Measurements from ENCODE around the gene GPN2.
A peak's percentile ranks its signal among the peaks of the same experiment; 100 is the strongest.
"Not testable (repeated sequence)": the region's sequence is repeated elsewhere in the genome, so short reads cannot be mapped to it uniquely, and the experiment has no call there.

Gene GPN2

DNA sequence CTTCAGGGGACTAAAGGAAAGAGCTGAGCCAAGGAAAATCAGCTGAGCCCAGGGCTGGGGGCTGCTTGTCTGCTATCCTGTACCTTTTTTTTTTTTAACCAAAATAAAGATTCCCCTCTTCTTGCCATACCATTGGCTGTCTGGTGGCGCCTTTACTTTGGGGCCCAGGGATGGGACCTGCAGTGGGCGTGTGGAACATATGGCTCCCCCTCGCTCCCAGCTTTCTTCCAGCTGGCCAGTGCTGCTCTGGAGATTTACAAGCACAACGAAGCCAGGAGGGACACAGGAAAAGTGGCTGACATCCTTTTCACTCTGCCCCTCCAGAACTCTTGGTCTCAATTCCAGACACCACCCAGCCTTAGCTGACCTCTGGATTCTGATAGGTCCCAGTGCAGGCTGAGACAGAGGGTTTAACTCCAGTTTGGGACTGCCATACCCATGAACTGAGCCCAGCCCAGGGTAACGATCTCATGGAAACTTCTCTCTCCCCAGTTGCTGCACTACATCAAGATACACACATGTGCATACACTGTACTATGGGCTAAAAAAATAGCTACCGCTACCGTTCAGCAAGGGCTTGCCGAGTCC, 32.5 kb downstream of the GPN2 start:
- DNase-seq (ENCODE audit: low read depth), result no peak

DNA sequence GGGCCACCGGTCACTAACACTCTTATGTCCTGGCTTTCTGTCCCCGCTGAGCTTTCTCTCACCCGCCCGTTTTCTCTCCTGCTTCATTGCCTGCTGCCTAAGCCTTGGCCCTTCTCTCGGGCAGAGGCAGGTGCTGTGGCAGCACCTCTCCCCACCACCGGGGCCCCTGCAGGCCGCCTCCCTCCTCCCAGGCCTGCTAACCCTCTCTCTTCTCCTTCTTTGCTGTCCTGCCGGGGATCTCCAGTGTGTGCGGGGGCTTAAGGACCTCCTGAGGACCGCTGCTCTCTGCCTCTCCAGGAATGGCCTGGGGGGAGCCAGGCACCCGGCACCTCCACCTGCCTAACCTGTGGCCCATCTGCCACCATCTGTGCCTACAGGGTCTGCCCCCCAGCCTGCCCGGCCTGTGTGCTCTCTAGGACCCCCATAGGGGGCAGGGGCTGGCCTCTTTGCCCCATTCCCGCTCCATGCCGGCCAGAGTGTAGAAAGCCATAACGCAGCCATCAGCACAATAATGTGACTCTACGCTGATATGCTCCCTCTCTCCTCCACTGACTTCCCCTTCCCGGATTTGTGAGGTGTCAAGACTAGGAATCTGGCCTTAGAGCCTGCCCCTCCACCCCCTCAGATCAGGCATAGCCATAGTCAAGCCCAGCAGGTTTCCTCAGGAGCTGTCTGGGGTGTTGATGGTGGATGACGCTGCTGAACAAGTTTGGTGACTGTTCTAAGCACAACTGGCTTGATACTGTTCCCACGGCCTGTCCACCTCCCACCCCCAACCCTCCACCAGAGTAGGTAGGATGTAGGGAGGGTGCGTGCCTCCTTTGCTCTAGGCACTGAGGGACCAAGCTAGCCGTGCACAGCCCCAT, 33.2 kb downstream of the GPN2 start:
- no peak for DNase-seq (ENCODE audit: low read depth)

GRCh38 chr1:26856181-26856580, 33.9 kb downstream of the GPN2 start:
- no peak for DNase-seq (ENCODE audit: low read depth)

DNA sequence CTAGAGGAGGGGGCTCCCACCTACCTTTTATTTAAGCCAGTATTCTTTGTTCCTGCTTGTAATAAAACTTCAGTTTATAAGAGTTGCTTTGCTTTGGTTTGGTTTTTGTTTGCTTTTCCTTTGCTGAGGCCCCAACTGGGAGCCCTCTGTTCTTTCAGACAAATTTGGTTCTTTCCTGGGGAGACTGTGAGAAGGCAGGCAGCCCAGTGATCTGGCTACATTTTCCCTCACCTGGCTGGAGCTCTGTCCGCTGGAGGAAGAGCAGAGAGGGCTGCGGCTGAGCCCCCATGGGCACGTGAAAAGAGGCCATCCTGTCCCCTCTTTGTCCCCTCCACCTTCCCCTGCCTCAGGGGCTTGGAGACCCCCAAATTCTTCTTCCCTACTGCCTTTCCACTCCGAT, 34.4 kb downstream of the GPN2 start:
- no peak for DNase-seq (ENCODE audit: low read depth)

DNA sequence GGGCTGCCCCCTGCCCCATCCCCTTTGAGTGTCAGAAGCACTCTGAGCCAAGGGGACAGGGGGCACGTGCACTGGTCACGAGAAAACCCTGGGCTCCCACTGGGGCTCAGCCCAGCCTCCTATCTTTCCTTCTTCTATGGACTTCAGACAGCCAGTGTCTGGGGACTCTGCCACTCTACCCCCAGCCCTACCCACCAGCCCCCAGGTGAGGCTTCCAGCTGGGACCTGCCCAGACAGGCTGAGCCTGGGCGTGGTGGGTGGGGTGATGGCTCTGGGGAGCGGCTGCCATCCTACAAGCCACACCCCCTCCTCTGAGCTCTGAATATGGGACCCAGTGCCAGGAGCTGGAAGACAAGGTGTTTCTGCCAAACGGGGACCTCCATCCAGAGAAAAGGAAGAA, 35.2 kb downstream of the GPN2 start:
- no peak for DNase-seq (ENCODE audit: low read depth)

DNA sequence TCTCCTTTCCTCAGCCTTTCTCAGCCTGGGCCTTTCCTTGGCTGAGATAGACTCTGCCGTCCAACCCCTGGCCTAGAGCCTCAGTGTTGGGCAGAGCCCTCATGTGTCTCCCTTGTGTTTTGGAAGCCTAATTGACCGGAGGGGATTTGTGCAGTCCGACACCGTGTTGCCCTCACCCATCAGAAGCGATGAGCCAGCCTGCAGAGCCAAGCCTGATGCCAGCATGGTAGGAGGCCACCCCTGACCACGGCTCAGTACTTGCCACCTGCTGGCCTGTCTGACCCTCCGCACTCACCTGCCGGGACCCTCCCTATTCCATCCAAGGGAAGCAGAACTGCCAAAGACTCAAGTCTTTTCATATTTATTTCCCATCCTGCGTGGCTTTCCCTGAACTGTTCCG, 36.5 kb downstream of the GPN2 start:
- DNase-seq (ENCODE audit: low read depth), result no peak

DNA sequence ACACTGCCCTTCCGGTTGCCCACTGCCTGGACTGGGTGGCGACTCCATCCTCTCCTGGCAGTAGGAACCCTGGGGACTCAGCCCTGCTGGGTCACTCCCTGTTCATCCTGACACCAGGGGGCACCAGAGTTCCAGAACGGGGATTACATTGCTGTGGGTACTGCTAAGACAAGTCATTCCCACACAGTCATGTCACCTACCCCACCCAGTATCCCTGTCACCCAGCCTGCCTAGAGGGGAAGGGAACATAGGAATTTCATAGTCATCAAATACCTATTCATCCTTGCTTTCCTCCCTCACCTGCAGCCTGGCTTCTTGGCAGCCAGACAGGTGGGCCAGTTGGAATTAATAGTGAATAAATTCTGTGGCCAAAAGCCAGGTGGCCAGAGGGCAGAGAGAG, 36.9 kb downstream of the GPN2 start:
- DNase-seq (ENCODE audit: low read depth), result peak; percentile 76

DNA sequence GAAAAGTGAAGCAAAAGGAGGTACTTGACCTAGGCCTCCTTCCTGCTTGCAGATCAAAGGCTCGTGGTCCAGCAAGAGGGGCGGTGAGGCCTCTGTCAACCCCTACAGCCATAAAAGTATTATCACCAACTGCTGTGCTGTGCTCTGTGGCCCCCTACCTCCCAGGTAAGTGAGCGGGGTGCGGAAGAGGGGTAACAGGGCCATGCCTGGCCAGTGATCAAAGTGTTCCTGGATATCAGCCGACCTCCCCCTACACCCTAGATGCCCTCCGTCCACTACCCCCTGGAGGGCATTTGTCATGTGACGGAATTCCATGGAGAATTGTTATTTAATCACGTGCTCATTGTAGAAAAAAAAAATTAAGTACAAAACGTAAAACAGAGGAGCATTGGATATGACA, 37.4 kb downstream of the GPN2 start:
- no peak for DNase-seq (ENCODE audit: low read depth)

DNA sequence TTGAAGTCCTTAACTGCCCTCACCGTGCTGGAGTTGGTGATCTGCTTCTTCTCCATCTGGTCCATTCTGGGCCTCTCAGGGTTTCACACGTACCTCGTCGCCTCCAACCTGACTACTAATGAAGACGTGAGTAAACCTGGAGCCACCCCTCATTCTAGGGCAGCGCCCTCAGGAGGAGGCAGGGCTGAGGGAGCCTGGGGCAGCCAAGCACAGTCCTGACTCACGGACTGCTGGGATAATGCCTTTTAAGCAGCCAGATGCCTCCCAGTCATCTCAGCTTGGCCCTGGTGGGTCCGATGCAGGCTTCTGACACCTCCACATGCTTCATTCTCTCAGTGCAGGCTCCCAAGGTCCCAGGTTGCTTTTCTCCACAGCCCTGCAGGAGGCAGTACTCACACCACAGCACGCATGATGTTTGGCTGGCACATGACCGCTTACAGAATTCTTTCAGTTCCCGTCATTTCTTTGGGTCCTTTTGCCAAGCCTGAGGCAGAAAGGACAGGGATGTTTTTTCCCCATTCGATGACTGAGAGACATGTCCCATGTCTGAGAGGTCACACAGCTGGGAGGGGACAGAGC, 38.9 kb downstream of the GPN2 start:
- no peak for DNase-seq (ENCODE audit: low read depth)

DNA sequence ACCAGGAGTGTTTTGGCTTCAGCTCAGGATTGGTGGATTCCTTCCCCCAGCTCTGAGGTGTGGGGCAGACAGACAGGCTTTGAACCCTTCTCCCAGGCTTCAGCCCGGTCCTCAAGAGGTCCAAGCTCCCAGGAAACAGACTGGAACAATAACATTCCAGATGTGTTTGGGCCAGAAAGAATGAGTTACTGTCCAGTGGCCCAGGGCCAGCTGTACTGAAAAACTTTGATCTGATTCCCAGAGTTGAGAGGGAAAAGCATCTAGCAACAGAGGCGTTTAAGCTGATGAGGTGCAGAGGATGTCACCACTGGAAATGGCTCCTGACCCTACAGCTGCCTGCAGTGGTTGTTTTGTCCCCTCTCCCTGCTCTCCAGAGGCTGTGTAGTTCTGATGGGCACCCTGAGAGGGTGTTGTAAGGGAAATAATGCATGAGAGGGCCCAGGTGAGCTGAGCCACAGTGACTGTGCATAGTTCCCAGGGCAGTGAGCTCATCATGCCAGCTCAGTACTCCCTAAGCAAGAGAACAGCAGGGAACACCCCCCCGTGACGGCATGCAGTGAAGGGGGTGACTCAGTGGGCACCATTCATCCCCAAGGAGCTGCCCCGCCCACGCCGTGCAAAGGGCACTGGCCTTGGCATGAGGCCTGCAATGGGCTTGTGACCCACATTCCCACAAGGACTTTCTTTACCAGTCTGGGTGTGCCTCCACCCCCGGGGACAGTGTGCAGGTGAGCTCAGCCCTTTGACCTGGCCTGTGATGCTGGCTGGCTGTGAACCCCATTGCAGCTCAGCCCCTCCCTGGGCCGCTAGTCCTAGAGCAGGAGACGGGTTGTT, 40.9 kb downstream of the GPN2 start:
- DNase-seq (ENCODE audit: low read depth), result no peak

DNA sequence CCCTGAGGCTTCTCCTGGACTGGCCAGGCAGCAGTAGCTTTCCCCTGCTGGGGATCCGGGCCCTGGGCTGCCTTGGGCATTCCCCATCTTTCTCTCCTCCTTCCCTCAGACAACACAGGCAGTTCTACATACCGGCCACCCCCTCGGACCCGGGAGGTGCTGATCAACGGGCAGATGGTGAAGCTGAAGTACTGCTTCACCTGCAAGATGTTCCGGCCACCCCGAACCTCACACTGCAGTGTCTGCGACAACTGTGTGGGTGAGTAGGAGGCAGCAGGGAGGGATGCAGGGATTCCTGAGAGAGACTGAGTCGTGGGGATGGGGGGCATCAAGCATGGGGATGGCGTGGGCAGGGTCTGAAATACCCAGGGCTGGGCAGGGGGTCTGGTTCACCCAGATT, 41.6 kb downstream of the GPN2 start:
- DNase-seq (ENCODE audit: low read depth), result no peak

DNA sequence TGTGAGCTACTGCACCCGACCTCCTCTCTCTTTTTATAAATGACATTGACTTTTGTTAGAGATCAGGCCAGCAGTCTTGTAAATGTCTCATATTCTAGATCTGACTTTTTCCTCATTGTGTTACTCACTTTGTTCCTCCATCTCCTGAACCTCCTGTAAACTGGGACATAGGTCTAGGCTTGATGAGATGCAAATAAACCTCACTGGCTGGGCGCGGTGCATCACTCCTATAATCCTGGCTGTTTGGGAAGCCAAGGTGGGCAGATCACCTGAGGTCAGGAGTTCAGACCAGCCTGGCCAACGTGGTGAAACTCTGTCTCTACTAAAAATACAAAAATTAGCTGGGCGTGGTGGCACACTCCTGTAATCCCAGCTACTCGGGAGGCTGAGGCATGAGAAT, 42.3 kb downstream of the GPN2 start:
- not testable (repeated sequence) for DNase-seq (ENCODE audit: low read depth)

- no peak for DNase-seq (ENCODE audit: low read depth)
Measured at GRCh38 chr1:26844424-26845196, 45.5 kb downstream of the GPN2 start.

DNA sequence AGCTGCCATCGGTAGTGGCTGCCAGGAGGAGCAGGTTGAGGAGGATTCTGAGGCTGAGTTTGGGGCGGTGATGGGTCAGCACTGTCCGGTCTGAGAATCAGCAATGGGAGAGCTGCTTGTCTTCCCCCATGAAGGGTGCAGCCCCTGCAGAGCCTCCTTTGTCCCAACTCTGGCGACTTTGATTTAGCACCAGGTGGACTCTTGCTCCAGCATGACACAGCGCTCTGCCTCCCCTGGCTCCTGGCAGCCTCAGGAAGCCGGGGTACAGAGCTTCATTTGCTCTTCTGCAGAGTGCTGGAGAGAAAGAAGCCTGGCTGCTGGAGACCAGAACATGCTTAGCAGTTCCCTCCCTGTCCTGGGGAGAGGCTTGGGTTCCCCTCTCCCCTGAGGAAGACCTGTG, 50.3 kb downstream of the GPN2 start:
- no peak for DNase-seq (ENCODE audit: low read depth)

GRCh38 chr1:26839339-26839722, 50.8 kb downstream of the GPN2 start:
- no peak for DNase-seq (ENCODE audit: low read depth)

- DNase-seq (ENCODE audit: low read depth), result no peak
Measured at GRCh38 chr1:26838474-26839338, 51.4 kb downstream of the GPN2 start.

DNA sequence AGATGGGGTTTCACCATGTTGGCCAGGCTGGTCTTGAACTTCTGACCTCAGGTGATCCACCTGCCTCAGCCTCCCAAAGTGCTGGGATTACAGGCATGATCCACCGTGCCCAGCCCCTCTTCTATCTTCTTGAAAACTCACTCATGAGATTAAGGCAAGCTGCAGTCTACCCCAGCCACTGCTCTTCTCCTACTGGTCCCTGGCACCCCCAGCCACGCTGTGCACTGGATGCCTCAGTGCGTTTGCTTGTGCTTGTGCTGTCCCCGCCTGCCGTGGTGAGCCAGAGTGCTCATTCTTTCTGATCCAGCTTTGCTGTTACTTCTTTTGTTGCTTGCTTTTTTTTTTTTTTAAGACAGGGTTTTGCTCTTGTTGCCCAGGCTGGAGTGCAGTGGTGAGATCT, 52.4 kb downstream of the GPN2 start:
- not testable (repeated sequence) for DNase-seq (ENCODE audit: low read depth)

GRCh38 chr1:26833432-26834405, 56.4 kb downstream of the GPN2 start:
- DNase-seq (ENCODE audit: low read depth), result peak; percentile 80

DNA sequence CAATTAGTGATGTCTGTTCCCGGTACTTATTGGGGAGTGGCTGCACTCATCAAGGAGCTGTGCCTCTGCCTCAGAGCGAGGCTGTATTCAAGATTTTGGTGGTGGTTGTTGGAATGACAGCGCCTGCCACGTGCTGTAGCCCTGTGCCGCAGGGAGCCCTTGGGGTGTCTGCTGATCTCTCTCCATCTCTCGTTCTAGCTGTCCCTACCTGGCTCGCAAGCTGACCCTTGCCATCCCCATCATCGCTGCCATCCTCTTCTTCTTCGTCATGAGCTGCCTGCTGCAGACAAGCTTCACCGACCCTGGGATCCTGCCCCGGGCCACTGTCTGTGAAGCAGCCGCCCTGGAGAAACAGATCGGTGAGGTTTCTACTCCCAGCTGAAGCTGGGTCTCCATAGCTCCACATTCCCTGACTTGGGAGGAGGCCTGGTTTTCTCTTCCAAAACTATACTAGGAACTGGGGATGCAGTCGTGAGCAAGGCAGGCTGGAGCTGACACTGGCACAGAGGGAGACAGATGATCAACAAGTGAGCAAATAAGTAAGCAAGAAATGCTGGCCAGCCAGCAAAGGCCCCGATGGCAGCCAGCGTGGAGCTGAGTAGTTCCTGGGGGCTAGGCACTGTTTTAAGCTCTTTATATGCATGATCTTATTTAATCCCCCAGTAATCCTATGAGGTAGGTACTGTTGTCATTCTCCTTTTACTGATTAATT, 57.7 kb downstream of the GPN2 start:
- no peak for DNase-seq (ENCODE audit: low read depth)

Measured in stimulated activated CD4-positive, alpha-beta T cell treated with anti-CD3 and anti-CD28 coated beads, Interleukin-2, amount 100 ng/mL, for 4 hours (primary cell).